H9 (cell line): Measurements from ENCODE around the gene TCIRG1. TPM values are rescaled to one million over a fixed set of nuclear protein-coding genes. Genes with fewer than 3 reads are reported as not detected.
A peak's percentile ranks its signal among the peaks of the same experiment; 100 is the strongest.

Source experiments
- DNase-seq: peaks from one replicate; pipeline ENCODE4 v3.0.0-alpha.2; 2017
- H2AFZ ChIP-seq: one replicate; pipeline ENCODE4 v1.6.1; 2013; ENCODE audit warnings: mild to moderate bottlenecking, low read length, control low read depth, moderate library complexity
- H2AK5ac ChIP-seq: 2 replicates; pipeline ENCODE4 v1.6.1; 2013; ENCODE audit warnings: low read length, control low read depth, mixed read lengths; ENCODE audit not compliant: insufficient read length
- H2BK120ac ChIP-seq: one replicate; pipeline ENCODE4 v1.6.1; 2013; ENCODE audit warnings: low read depth, mild to moderate bottlenecking, low read length, control low read depth, inconsistent platforms; ENCODE audit not compliant: poor library complexity, severe bottlenecking
- H2BK12ac ChIP-seq: 2 replicates; pipeline ENCODE4 v1.6.1; 2013; ENCODE audit warnings: low read length, control low read depth, mixed read lengths, low read depth; ENCODE audit not compliant: insufficient read length
- H2BK15ac ChIP-seq: 2 replicates; pipeline ENCODE4 v1.6.1; 2013; ENCODE audit warnings: low read depth, low read length, control low read depth
- H2BK20ac ChIP-seq: one replicate; pipeline ENCODE4 v1.6.1; 2013; ENCODE audit warnings: low read depth, mild to moderate bottlenecking, low read length, control low read depth, inconsistent platforms; ENCODE audit not compliant: poor library complexity, severe bottlenecking
- H2BK5ac ChIP-seq: 2 replicates; pipeline ENCODE4 v1.6.1; 2013; ENCODE audit warnings: low read length, control low read depth, mixed read lengths; ENCODE audit not compliant: insufficient read length
- H3K14ac ChIP-seq: 2 replicates; pipeline ENCODE4 v1.6.1; 2013; ENCODE audit warnings: low read length, control low read depth; ENCODE audit not compliant: insufficient read depth
- H3K18ac ChIP-seq: 2 replicates; pipeline ENCODE4 v1.6.1; 2013; ENCODE audit warnings: low read depth, mild to moderate bottlenecking, mixed read lengths, low read length, control low read depth; ENCODE audit not compliant: insufficient read length
- H3K23ac ChIP-seq: 2 replicates; pipeline ENCODE4 v1.6.1; 2013; ENCODE audit warnings: low read length, control low read depth, mixed read lengths, low read depth; ENCODE audit not compliant: insufficient read length
- H3K23me2 ChIP-seq: 2 replicates; pipeline ENCODE4 v1.6.1; 2013; ENCODE audit warnings: low read depth, mild to moderate bottlenecking, mixed read lengths, low read length, control low read depth; ENCODE audit not compliant: insufficient read length, poor library complexity, severe bottlenecking
- H3K27ac ChIP-seq: 2 replicates; pipeline ENCODE4 v1.5.1; 2013; ENCODE audit warnings: low read length, control low read depth, mixed read lengths, low read depth; ENCODE audit not compliant: insufficient read length
- H3K27me3 ChIP-seq: 2 replicates; pipeline ENCODE4 v1.6.1; 2013; ENCODE audit warnings: low read length, control low read depth, inconsistent platforms; ENCODE audit not compliant: insufficient read depth
- H3K4ac ChIP-seq: 2 replicates; pipeline ENCODE4 v1.6.1; 2013; ENCODE audit warnings: low read depth, mild to moderate bottlenecking, control low read depth, inconsistent platforms, low read length, moderate library complexity
- H3K4me1 ChIP-seq: 2 replicates; pipeline ENCODE4 v1.6.1; 2013; ENCODE audit warnings: low read length, control low read depth, inconsistent platforms; ENCODE audit not compliant: insufficient read depth
- H3K4me2 ChIP-seq: 2 replicates; pipeline ENCODE4 v1.6.1; 2013; ENCODE audit warnings: low read length, control low read depth, mixed read lengths; ENCODE audit not compliant: insufficient read length, insufficient read depth
- H3K56ac ChIP-seq: 2 replicates; pipeline ENCODE4 v1.6.1; 2013; ENCODE audit warnings: low read depth, mild to moderate bottlenecking, mixed read lengths, low read length, control low read depth; ENCODE audit not compliant: insufficient read length
- H3K79me1 ChIP-seq: 2 replicates; pipeline ENCODE4 v1.6.1; 2013; ENCODE audit warnings: low read depth, mild to moderate bottlenecking, moderate library complexity, low read length, control low read depth, inconsistent platforms; ENCODE audit not compliant: insufficient read depth, poor library complexity, severe bottlenecking
- H3K79me2 ChIP-seq: 2 replicates; pipeline ENCODE4 v1.6.1; 2013; ENCODE audit warnings: low read length, control low read depth, inconsistent platforms; ENCODE audit not compliant: insufficient read depth
- H3K9ac ChIP-seq: 2 replicates; pipeline ENCODE4 v1.6.1; 2013; ENCODE audit warnings: low read length, control low read depth, mixed read lengths; ENCODE audit not compliant: insufficient read length; ENCODE audit errors: extremely low read depth
- H3K9me3 ChIP-seq: one replicate; pipeline ENCODE4 v1.6.1; 2013; ENCODE audit warnings: low read depth, low read length, inconsistent platforms; ENCODE audit not compliant: control insufficient read depth
- H3T11ph ChIP-seq: one replicate; pipeline ENCODE4 v1.6.1; 2013; ENCODE audit warnings: mild to moderate bottlenecking, low read length, control low read depth, inconsistent platforms
- H4K20me1 ChIP-seq: one replicate; pipeline ENCODE4 v1.6.1; 2013; ENCODE audit not compliant: control insufficient read depth, insufficient read length, insufficient read depth
- H4K5ac ChIP-seq: 2 replicates; pipeline ENCODE4 v1.6.1; 2013; ENCODE audit warnings: low read depth, mild to moderate bottlenecking, mixed read lengths, low read length, control low read depth; ENCODE audit not compliant: insufficient read length
- H4K8ac ChIP-seq: replicated peaks from 2 replicates; pipeline ENCODE4 v1.6.1; 2013; ENCODE audit warnings: low read length, control low read depth, mixed read lengths, low read depth; ENCODE audit not compliant: insufficient read length
- H4K91ac ChIP-seq: 2 replicates; pipeline ENCODE4 v1.6.1; 2013; ENCODE audit warnings: low read depth, mild to moderate bottlenecking, moderate library complexity, mixed read lengths, low read length, control low read depth; ENCODE audit not compliant: insufficient read length
- H3K27ac Mint-ChIP-seq, 3 experiments: 2 replicates in 2 of 3; 3 replicates in 1 of 3; pipeline ENCODE4 v1.8.0; 2020 to 2021; ENCODE audit warnings: mixed read lengths in 3 of 3, mild to moderate bottlenecking in 1 of 3, moderate library complexity in 1 of 3
- H3K27me3 Mint-ChIP-seq: 2 replicates; pipeline ENCODE4 v1.8.0; 2021; ENCODE audit warnings: low read depth, mild to moderate bottlenecking, moderate library complexity, mixed read lengths
- H3K36me3 Mint-ChIP-seq, 3 experiments: 2 replicates in 2 of 3; 3 replicates in 1 of 3; pipeline ENCODE4 v1.8.0; 2020 to 2021; ENCODE audit warnings: low read depth in 3 of 3, mixed read lengths in 3 of 3; ENCODE audit not compliant: insufficient read depth in 1 of 3
- H3K4me1 Mint-ChIP-seq, 2 experiments: 2 replicates each; pipeline ENCODE4 v1.8.0; 2020; ENCODE audit warnings: mixed read lengths in 2 of 2
- H3K4me3 Mint-ChIP-seq, 2 experiments: 2 replicates in 1 of 2; 3 replicates in 1 of 2; pipeline ENCODE4 v1.8.0; 2020 to 2021; ENCODE audit warnings: mild to moderate bottlenecking in 2 of 2, mixed read lengths in 2 of 2, moderate library complexity in 1 of 2
- H3K9me3 Mint-ChIP-seq, 2 experiments: 2 replicates in 1 of 2; 3 replicates in 1 of 2; pipeline ENCODE4 v1.8.0; 2020; ENCODE audit warnings: mild to moderate bottlenecking in 2 of 2, mixed read lengths in 2 of 2, moderate library complexity in 1 of 2
- CTCF ChIP-seq: fragments of 200-600 bp; sonication (generic); conservative IDR thresholded peaks from 3 replicates; pipeline ENCODE4 v1.8.0; 2021; ENCODE audit warnings: antibody characterized with exemption, mild to moderate bottlenecking
- WGBS: extraction: QIAGEN DNeasy Blood & Tissue Kit; methylation state at CpG from one replicate; pipeline ENCODE4 v1.1.7; 2013; ENCODE audit warnings: missing lambda C conversion rate, low lambda C conversion rate, mixed read lengths; ENCODE audit not compliant: insufficient read length; ENCODE audit errors: extremely low coverage; 5-methylcytosine and 5-hydroxymethylcytosine counted together
- total RNA-seq: library from RNA; stranded (reverse); gene quantifications from 2 replicates; pipeline ENCODE4 v1.2.1, GENCODE V29; 2021

TCIRG1 gene
- total RNA-seq, 1 experiment from 2014 or later = 24.4 TPM

GRCh38 chr11:68082481-68082880, 43.7 kb downstream of the TCIRG1 start:
- Histone ChIP-seq H3K14ac (no peak overlapping the region), H3T11ph (no peak overlapping the region), H3K9ac (no peak overlapping the region), H2BK15ac (no peak overlapping the region), H3K9me3 (no peaks in the 10 kb centered on the region), H2AK5ac (no peak overlapping the region), H2BK5ac (no peak overlapping the region), H3K56ac (no peak overlapping the region), H3K23ac (no peak overlapping the region), H4K5ac (no peak overlapping the region), H3K27ac (no peak overlapping the region), H4K20me1 (no peaks in the 10 kb centered on the region), H2BK12ac (no peak overlapping the region), H4K91ac (no peak overlapping the region), H2BK20ac (no peak overlapping the region), H4K8ac (no peak overlapping the region), H2BK120ac (no peak overlapping the region), H3K4ac (no peak overlapping the region), H3K79me1 (peaks cover 7% of the 10 kb centered on the region), H3K79me2 (peaks cover 7% of the 10 kb centered on the region), H3K4me2 (no peak overlapping the region), H3K27me3 (no peaks in the 10 kb centered on the region), H3K4me1 (no peaks in the 10 kb centered on the region), H2AFZ (no peak overlapping the region), H3K18ac (no peak overlapping the region), H3K23me2 (no peaks in the 10 kb centered on the region)
- H3K9me3 Mint-ChIP-seq = no peaks in the 10 kb centered on the region
- H3K27me3 Mint-ChIP-seq = no peaks in the 10 kb centered on the region
- WGBS = no CpG with 5 or more reads among the region's 3 CpGs
- peaks cover 17 to 36% (median 34%) of the 10 kb centered on the region in 3 experiments for H3K36me3 Mint-ChIP-seq
- peak overlapping the region in 2 of 3 experiments; percentile 8 to 28; a peak in 1 of 7 replicates for H3K27ac Mint-ChIP-seq
- no peak for DNase-seq
- H3K4me1 Mint-ChIP-seq = no peaks in the 10 kb centered on the region
- no peak overlapping the region for H3K4me3 Mint-ChIP-seq
- no peak for TF ChIP-seq CTCF
